HCT116 (cell line): Measurements from ENCODE around the gene KRTAP4-4. TPM values are rescaled to one million over a fixed set of nuclear protein-coding genes. Genes with fewer than 3 reads are reported as not detected.

ENCODE experiments used
- ATAC-seq: fragments of 200-7000 bp; cut with Tn5 transposase; 2 replicates; pipeline ENCODE4 v1.9.1; 2020; ENCODE audit warnings: mild to moderate bottlenecking, moderate library complexity
- BruUV-seq: library from RNA; stranded (reverse); fragments of 400-500 nt; replicated peaks from 2 replicates; lab custom pipeline; 2021; lab: Mats Ljungman, UMichigan
- CTCF ChIA-PET: fragments of 300-600 bp; sonication (Branson Sonifier 250); formaldehyde crosslinking; loops from one replicate; lab custom pipeline; 2021; ENCODE audit warnings: antibody characterized with exemption; lab: Charles Lee
- POLR2A ChIA-PET: fragments of 300-600, 350-600 bp; sonication (Branson Sonifier 250); formaldehyde crosslinking; loops from one replicate; lab custom pipeline; 2021; ENCODE audit warnings: antibody characterized with exemption; lab: Charles Lee
- RAD21 ChIA-PET, 2 experiments: fragments of 300-600 bp; sonication (Branson Sonifier 250); formaldehyde crosslinking; loops; one replicate each; lab custom pipeline; 2023; ENCODE audit warnings: low total read pairs in 2 of 2; ENCODE audit not compliant: uncharacterized antibody in 2 of 2, unreplicated experiment in 2 of 2, low non-redundant PET in 1 of 2; lab: Charles Lee
- DNase-seq: peaks from one replicate; pipeline ENCODE4 v3.0.0-alpha.2; 2010; ENCODE audit warnings: low read depth, low spot score
- H2AFZ ChIP-seq: fragments of 200-600 bp; shearing (Covaris generic), sonication (generic); 2 replicates; pipeline ENCODE4 v1.6.1; 2017; ENCODE audit warnings: low read depth, mixed run types, mixed read lengths, antibody characterized with exemption, low read length; ENCODE audit not compliant: poor library complexity, severe bottlenecking
- H3K27ac ChIP-seq: 2 replicates; pipeline ENCODE4 v1.5.1; 2012; ENCODE audit warnings: low read depth, low read length
- H3K27me3 ChIP-seq: fragments of 200-600 bp; sonication (generic); 2 replicates; pipeline ENCODE4 v1.6.1; 2016; ENCODE audit warnings: mixed run types, low read length, mixed read lengths; ENCODE audit not compliant: insufficient read depth
- H3K36me3 ChIP-seq, 2 experiments: fragments of 200-500 bp in 1 of 2; fragments of 200-600 bp in 1 of 2; sonication (Bioruptor generic) in 1 of 2; sonication (generic) in 1 of 2; 2 replicates each; pipeline versions ENCODE4 v1.5.1 to v1.6.1; 2014 to 2016; ENCODE audit warnings: low read length in 2 of 2, inconsistent platforms in 1 of 2, mixed read lengths in 1 of 2, mixed run types in 1 of 2; ENCODE audit not compliant: insufficient read depth in 2 of 2, control insufficient read depth in 1 of 2
- H3K4me1 ChIP-seq, 2 experiments: fragments of 200-600 bp in 1 of 2; sonication (generic) in 1 of 2; 2 replicates each; pipeline versions ENCODE4 v1.5.1 to v1.6.1; 2012 to 2017; ENCODE audit warnings: low read length in 2 of 2, inconsistent platforms in 1 of 2, mild to moderate bottlenecking in 1 of 2, mixed read lengths in 1 of 2, mixed run types in 1 of 2, moderate library complexity in 1 of 2; ENCODE audit not compliant: insufficient read depth in 2 of 2, control insufficient read depth in 1 of 2
- H3K4me2 ChIP-seq: fragments of 200-600 bp; sonication (generic); 2 replicates; pipeline ENCODE4 v1.6.1; 2017; ENCODE audit warnings: mixed run types, low read length, mixed read lengths
- H3K4me3 ChIP-seq, 2 experiments: fragments of 200-600 bp in 1 of 2; sonication (generic) in 1 of 2; replicated peaks in 1 of 2; 2 replicates each; pipeline ENCODE4 v1.5.1; 2011 to 2016; ENCODE audit warnings: low read length in 2 of 2, control low read depth in 1 of 2, low read depth in 1 of 2, mild to moderate bottlenecking in 1 of 2, mixed read lengths in 1 of 2, mixed run types in 1 of 2
- H3K79me2 ChIP-seq: fragments of 200-600 bp; sonication (generic); 2 replicates; pipeline ENCODE4 v1.6.1; 2017; ENCODE audit warnings: mild to moderate bottlenecking, mixed run types, low read length, moderate library complexity, mixed read lengths; ENCODE audit not compliant: insufficient read depth
- H3K9ac ChIP-seq: fragments of 200-600 bp; sonication (generic); 2 replicates; pipeline ENCODE4 v1.6.1; 2016; ENCODE audit warnings: low read length, mixed read lengths
- H3K9me2 ChIP-seq: fragments of 200-600 bp; sonication (generic), shearing (Covaris generic); 2 replicates; pipeline ENCODE4 v1.6.1; 2017; ENCODE audit warnings: mixed run types, mild to moderate bottlenecking, moderate library complexity; ENCODE audit not compliant: insufficient read depth
- H3K9me3 ChIP-seq, 2 experiments: fragments of 200-500 bp in 1 of 2; fragments of 200-600 bp in 1 of 2; sonication (Bioruptor generic) in 1 of 2; sonication (generic) in 1 of 2; 2 replicates each; pipeline ENCODE4 v1.6.1; 2014 to 2017; ENCODE audit warnings: low read length in 2 of 2, mixed read lengths in 2 of 2, inconsistent platforms in 1 of 2, low read depth in 1 of 2, mild to moderate bottlenecking in 1 of 2, mixed run types in 1 of 2, moderate library complexity in 1 of 2; ENCODE audit not compliant: control insufficient read depth in 1 of 2, insufficient read depth in 1 of 2
- H4K20me1 ChIP-seq: fragments of 200-600 bp; sonication (generic), shearing (Covaris generic); 2 replicates; pipeline ENCODE4 v1.6.1; 2017; ENCODE audit warnings: mixed run types, mild to moderate bottlenecking, moderate library complexity; ENCODE audit not compliant: insufficient read depth
- CBX3 ChIP-seq: IDR thresholded peaks from 2 replicates; pipeline ENCODE4 v1.6.1; 2012; ENCODE audit warnings: low read depth
- CEBPB ChIP-seq: IDR thresholded peaks from 2 replicates; pipeline ENCODE4 v1.6.1; 2012; ENCODE audit warnings: low read depth
- EGR1 ChIP-seq: IDR thresholded peaks from 2 replicates; pipeline ENCODE4 v1.6.1; 2012; ENCODE audit warnings: low read depth
- ELF1 ChIP-seq: IDR thresholded peaks from 2 replicates; pipeline ENCODE4 v1.6.1; 2012; ENCODE audit warnings: low read depth, borderline replicate concordance
- EZH2 ChIP-seq: fragments of 200-600 bp; sonication (generic); IDR thresholded peaks from 2 replicates; pipeline ENCODE4 v1.6.1; 2017; ENCODE audit warnings: antibody characterized with exemption, mixed run types
- FOSL1 ChIP-seq: IDR thresholded peaks from 2 replicates; pipeline ENCODE4 v1.6.1; 2012; ENCODE audit warnings: low read depth
- JUND ChIP-seq: IDR thresholded peaks from 2 replicates; pipeline ENCODE4 v1.6.1; 2012
- RAD21 ChIP-seq: IDR thresholded peaks from 2 replicates; pipeline ENCODE4 v1.6.1; 2012; ENCODE audit warnings: low read depth, mild to moderate bottlenecking
- SRF ChIP-seq: IDR thresholded peaks from 2 replicates; pipeline ENCODE4 v1.6.1; 2012; ENCODE audit warnings: low read depth
- YY1 ChIP-seq: IDR thresholded peaks from 2 replicates; pipeline ENCODE4 v1.6.1; 2011; ENCODE audit warnings: low read length, low read depth, moderate library complexity, mild to moderate bottlenecking; ENCODE audit not compliant: insufficient replicate concordance; ENCODE audit errors: extremely low read depth
- ZFX ChIP-seq: fragments of 450-650 bp; IDR thresholded peaks from 2 replicates; pipeline ENCODE4 v1.6.1; 2017
- intact Hi-C: fragments of 100-400 bp; cut with micrococcal nuclease; formaldehyde crosslinking; loops from 2 replicates; pipeline ENCODE4 v1.10.0; 2022
- total RNA-seq: library from RNA; stranded (reverse); gene quantifications from one replicate; pipeline ENCODE4 v1.2.1, GENCODE V29; 2021; ENCODE audit not compliant: unreplicated experiment
- TF ChIP-seq, protein P1 (sequence below), 3 experiments: fragments of 200-600 bp in 1 of 3; sonication (generic) in 1 of 3; IDR thresholded peaks in 2 of 3; conservative IDR thresholded peaks in 1 of 3; 2 replicates each; pipeline ENCODE4 v1.5.1; 2012 to 2017; ENCODE audit warnings: low read depth in 2 of 3, low read length in 2 of 3, antibody characterized with exemption in 1 of 3, borderline replicate concordance in 1 of 3, control low read depth in 1 of 3, mild to moderate bottlenecking in 1 of 3, mixed read lengths in 1 of 3, mixed run types in 1 of 3, moderate library complexity in 1 of 3; ENCODE audit not compliant: insufficient read depth in 1 of 3

Gene KRTAP4-4
- total RNA-seq, 1 experiment from 2014 or later = not detected

DNA sequence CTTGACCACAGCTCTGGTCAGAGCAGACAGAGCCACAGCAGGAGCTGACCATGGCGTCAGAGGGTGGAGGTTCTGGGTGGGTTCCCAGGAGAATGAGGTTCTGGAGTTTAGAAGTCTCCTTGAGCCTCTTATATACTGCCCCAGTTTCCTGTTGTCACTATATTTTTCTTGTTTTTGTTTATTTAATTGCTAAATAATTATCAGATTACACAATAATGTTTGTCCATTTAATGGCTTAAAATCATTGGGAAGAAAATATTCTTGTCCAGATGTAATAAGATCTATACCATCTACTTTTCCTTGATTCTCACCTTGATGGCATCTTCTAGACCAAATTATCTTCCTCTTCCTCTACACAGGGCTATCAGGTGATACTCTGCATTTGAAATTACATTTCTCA is 7.6 kb upstream of the KRTAP4-4 start, which contains the start of gene KRTAP4-3:
KRTAP4-3 (minus strand) TSS at position 101 of the 400 bp plus-strand sequence; CDS start at position 52, 49 bp downstream.
- H3K9ac ChIP-seq = no peak within 1 kb of the TSS
- intact Hi-C loops = no loop called here
- no peaks in the 10 kb centered on the region; a peak in 1 of 4 replicates for H3K9me3 ChIP-seq
- no peak within 1 kb of the TSS for H2AFZ ChIP-seq
- H4K20me1 ChIP-seq = no peaks in the 10 kb centered on the region
- no peaks in the 10 kb centered on the region for H3K36me3 ChIP-seq
- ATAC-seq (no peak), DNase-seq (no peak)
- ChIA-PET POLR2A (no interaction called here), RAD21 (no interaction called here), CTCF (no interaction called here)
- H3K27me3 ChIP-seq = no peaks in the 10 kb centered on the region
- H3K4me2 ChIP-seq = no peak within 1 kb of the TSS
- no peak for TF ChIP-seq ELF1
- no peak for TF ChIP-seq RAD21
- TF ChIP-seq ZFX = no peak
- no peak for TF ChIP-seq EGR1
- TF ChIP-seq YY1 = no peak
- TF ChIP-seq CEBPB = no peak
- TF ChIP-seq EZH2 = no peak
- no peak for TF ChIP-seq CBX3
- TF ChIP-seq SRF = no peak
- no peak for TF ChIP-seq FOSL1
- TF ChIP-seq, protein P1, sequence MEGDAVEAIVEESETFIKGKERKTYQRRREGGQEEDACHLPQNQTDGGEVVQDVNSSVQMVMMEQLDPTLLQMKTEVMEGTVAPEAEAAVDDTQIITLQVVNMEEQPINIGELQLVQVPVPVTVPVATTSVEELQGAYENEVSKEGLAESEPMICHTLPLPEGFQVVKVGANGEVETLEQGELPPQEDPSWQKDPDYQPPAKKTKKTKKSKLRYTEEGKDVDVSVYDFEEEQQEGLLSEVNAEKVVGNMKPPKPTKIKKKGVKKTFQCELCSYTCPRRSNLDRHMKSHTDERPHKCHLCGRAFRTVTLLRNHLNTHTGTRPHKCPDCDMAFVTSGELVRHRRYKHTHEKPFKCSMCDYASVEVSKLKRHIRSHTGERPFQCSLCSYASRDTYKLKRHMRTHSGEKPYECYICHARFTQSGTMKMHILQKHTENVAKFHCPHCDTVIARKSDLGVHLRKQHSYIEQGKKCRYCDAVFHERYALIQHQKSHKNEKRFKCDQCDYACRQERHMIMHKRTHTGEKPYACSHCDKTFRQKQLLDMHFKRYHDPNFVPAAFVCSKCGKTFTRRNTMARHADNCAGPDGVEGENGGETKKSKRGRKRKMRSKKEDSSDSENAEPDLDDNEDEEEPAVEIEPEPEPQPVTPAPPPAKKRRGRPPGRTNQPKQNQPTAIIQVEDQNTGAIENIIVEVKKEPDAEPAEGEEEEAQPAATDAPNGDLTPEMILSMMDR (IDR thresholded peaks at IDR 0.05 in 2 of 3, conservative IDR thresholded peaks at IDR 0.05 in 1 of 3; ENCODE audit: borderline replicate concordance in 1 of 3, insufficient read depth in 1 of 3, low read depth in 2 of 3, low read length in 2 of 3) = no peak
- no peak for TF ChIP-seq JUND
- no peak within 1 kb of the TSS for H3K4me3 ChIP-seq
- H3K9me2 ChIP-seq = no peaks in the 10 kb centered on the region
- H3K79me2 ChIP-seq = no peaks in the 10 kb centered on the region
- no peak within 1 kb of the TSS for H3K27ac ChIP-seq
- no TSS peak for BruUV-seq
- H3K4me1 ChIP-seq = no peaks in the 10 kb centered on the region
